ENCODE measurements around the gene NADK2.

The NADK2 gene

DNA sequence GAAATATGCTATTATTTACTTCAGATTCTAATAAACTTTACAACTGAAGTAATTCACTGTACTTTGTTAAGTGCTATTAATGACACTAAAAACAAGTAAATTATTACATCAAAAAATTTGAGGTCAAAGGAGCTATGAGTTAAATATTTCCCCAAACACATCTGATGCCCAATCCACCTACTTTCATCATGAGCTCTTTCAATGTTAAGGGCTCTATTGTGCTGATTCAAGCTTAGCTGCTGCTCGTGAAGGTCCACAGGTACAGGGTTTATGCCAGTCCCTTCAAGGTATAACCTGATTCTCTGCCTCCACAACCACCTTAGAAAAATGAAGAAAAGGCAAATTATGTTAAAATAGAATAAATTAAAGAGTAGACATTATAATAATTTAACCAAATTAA, 24.2 kb downstream of the NADK2 start:
- Histone ChIP-seq H3K4me3 (ENCODE audit: low read length) (no peak overlapping the region), H3K27me3 (ENCODE audit: control insufficient read depth, low read length) (no peaks in the 10 kb centered on the region), H3K79me2 (ENCODE audit: control insufficient read depth, low read length) (no peaks in the 10 kb centered on the region), H3K36me3 (ENCODE audit: control insufficient read depth, low read length) (peaks cover 86% of the 10 kb centered on the region), H3F3A (ENCODE audit: control insufficient read depth, insufficient read depth) (no peaks in the 10 kb centered on the region; the same call in 1 of the 2 replicates), H3K27ac (ENCODE audit: low read depth, low read length) (no peak overlapping the region), H3K4me2 (ENCODE audit: low read length) (no peak overlapping the region), H3K9me2 (replicated peaks; ENCODE audit: control insufficient read depth, low read length) (no peaks in the 10 kb centered on the region), H4K20me1 (ENCODE audit: control insufficient read depth, insufficient read depth, low read depth, low read length) (no peaks in the 10 kb centered on the region), H3K9me3 (ENCODE audit: control insufficient read depth, insufficient read depth, low read length) (no peaks in the 10 kb centered on the region), H3K4me1 (ENCODE audit: control insufficient read depth, low read length) (peaks cover 35% of the 10 kb centered on the region)
- TF ChIP-seq, protein P1, sequence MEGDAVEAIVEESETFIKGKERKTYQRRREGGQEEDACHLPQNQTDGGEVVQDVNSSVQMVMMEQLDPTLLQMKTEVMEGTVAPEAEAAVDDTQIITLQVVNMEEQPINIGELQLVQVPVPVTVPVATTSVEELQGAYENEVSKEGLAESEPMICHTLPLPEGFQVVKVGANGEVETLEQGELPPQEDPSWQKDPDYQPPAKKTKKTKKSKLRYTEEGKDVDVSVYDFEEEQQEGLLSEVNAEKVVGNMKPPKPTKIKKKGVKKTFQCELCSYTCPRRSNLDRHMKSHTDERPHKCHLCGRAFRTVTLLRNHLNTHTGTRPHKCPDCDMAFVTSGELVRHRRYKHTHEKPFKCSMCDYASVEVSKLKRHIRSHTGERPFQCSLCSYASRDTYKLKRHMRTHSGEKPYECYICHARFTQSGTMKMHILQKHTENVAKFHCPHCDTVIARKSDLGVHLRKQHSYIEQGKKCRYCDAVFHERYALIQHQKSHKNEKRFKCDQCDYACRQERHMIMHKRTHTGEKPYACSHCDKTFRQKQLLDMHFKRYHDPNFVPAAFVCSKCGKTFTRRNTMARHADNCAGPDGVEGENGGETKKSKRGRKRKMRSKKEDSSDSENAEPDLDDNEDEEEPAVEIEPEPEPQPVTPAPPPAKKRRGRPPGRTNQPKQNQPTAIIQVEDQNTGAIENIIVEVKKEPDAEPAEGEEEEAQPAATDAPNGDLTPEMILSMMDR (IDR thresholded peaks at IDR 0.05; ENCODE audit: low read depth, low read length, poor library complexity, severe bottlenecking), result no peak

DNA sequence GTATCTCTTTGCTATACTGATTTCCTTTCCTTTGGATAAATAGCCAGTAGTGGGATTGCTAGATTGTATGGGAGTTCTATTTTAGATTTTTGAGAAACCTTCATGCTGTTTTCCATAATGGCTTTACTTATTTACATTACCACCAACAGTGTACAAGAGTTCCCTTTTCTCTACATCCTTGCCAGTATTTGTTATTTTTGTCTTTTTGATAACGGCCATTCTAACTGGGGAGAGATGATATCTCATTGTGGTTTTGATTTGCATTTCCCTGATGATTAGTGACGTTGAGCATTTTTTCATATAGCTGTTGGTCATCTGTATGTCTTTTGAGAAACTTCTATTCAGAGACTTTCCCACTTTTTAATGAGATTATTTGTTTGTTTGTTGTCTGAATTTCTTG, 25.8 kb downstream of the NADK2 start:
- no peaks in the 10 kb centered on the region for H3K27me3 ChIP-seq (ENCODE audit: control insufficient read depth, low read length)
- H3K4me1 ChIP-seq (ENCODE audit: control insufficient read depth, low read length), result peaks cover 35% of the 10 kb centered on the region
- no peaks in the 10 kb centered on the region for H3K9me2 ChIP-seq (replicated peaks; ENCODE audit: control insufficient read depth, low read length)
- no peaks in the 10 kb centered on the region; the same call in 1 of the 2 replicates for H3F3A ChIP-seq (ENCODE audit: control insufficient read depth, insufficient read depth)
- no peaks in the 10 kb centered on the region for H3K79me2 ChIP-seq (ENCODE audit: control insufficient read depth, low read length)
- peak overlapping the region; percentile 47 for H3K4me2 ChIP-seq (ENCODE audit: low read length)
- no peaks in the 10 kb centered on the region for H3K9me3 ChIP-seq (ENCODE audit: control insufficient read depth, insufficient read depth, low read length)
- H3K4me3 ChIP-seq (ENCODE audit: low read length), result peak overlapping the region; percentile 29; the same call in 1 of the 2 replicates
- H3K27ac ChIP-seq (ENCODE audit: low read depth, low read length), result peak overlapping the region; percentile 28
- H3K36me3 ChIP-seq (ENCODE audit: control insufficient read depth, low read length), result peaks cover 82% of the 10 kb centered on the region
- H4K20me1 ChIP-seq (ENCODE audit: control insufficient read depth, insufficient read depth, low read depth, low read length), result no peaks in the 10 kb centered on the region
- TF ChIP-seq, protein P1 (IDR thresholded peaks at IDR 0.05; ENCODE audit: low read depth, low read length, poor library complexity, severe bottlenecking), result no peak
- TF ChIP-seq EZH2phosphoT487 (IDR thresholded peaks at IDR 0.05; ENCODE audit: borderline replicate concordance, low read length), result no peak

DNA sequence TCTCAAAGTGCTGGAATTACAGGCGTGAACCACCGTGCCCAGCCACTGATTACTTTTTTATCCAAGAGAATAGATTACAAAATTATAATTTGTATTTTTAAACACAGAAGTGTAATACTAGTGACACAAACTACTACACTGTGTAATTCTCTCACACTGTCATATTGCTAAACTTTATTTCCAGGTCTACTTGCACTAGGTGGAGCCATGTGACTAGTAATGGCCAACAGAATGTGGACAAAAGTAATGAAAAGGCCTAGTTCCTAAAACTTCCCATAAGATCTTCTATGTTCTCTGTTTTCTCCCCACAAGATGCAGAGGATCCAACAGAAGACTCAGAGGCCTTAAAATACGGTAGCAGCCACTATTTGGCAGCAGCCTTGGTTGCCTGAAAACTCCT, 27.3 kb downstream of the NADK2 start:
- no peaks in the 10 kb centered on the region for H3K27me3 ChIP-seq (ENCODE audit: control insufficient read depth, low read length)
- no peak for TF ChIP-seq EZH2phosphoT487 (IDR thresholded peaks at IDR 0.05; ENCODE audit: borderline replicate concordance, low read length)
- TF ChIP-seq, protein P1 (IDR thresholded peaks at IDR 0.05; ENCODE audit: low read depth, low read length, poor library complexity, severe bottlenecking), result peak; percentile 9
- H3K27ac ChIP-seq (ENCODE audit: low read depth, low read length), result no peak overlapping the region
- H3K4me2 ChIP-seq (ENCODE audit: low read length), result no peak overlapping the region
- H3K36me3 ChIP-seq (ENCODE audit: control insufficient read depth, low read length), result peaks cover 67% of the 10 kb centered on the region
- H3F3A ChIP-seq (ENCODE audit: control insufficient read depth, insufficient read depth), result no peaks in the 10 kb centered on the region; the same call in 1 of the 2 replicates
- no peaks in the 10 kb centered on the region for H4K20me1 ChIP-seq (ENCODE audit: control insufficient read depth, insufficient read depth, low read depth, low read length)
- H3K9me3 ChIP-seq (ENCODE audit: control insufficient read depth, insufficient read depth, low read length), result no peaks in the 10 kb centered on the region
- peaks cover 35% of the 10 kb centered on the region for H3K4me1 ChIP-seq (ENCODE audit: control insufficient read depth, low read length)
- H3K79me2 ChIP-seq (ENCODE audit: control insufficient read depth, low read length), result no peaks in the 10 kb centered on the region
- H3K4me3 ChIP-seq (ENCODE audit: low read length), result no peak overlapping the region
- H3K9me2 ChIP-seq (replicated peaks; ENCODE audit: control insufficient read depth, low read length), result no peaks in the 10 kb centered on the region
